GM18909 (cell line): Measurements from ENCODE around the gene NRDC.
"Not testable (repeated sequence)": the region's sequence is repeated elsewhere in the genome, so short reads cannot be mapped to it uniquely, and the experiment has no call there.

Experiments
- ATAC-seq: cut with Tn5 transposase; IDR thresholded peaks from one replicate; pipeline ENCODE4 v1.9.1; 2021; ENCODE audit warnings: mild to moderate bottlenecking; ENCODE audit not compliant: unreplicated experiment, poor library complexity

NRDC gene

GRCh38 chr1:51894748-51895147 is 16.2 kb upstream of the NRDC start:
- ATAC-seq: not testable (repeated sequence)

- ATAC-seq: no peak
Observed at GRCh38 chr1:51878308-51878615, 265 bp downstream of the NRDC start.

GRCh38 chr1:51877434-51878307 is 856 bp downstream of the NRDC start:
- peak; percentile 6 for ATAC-seq

- ATAC-seq: no peak
Observed at GRCh38 chr1:51875836-51876235, 2.7 kb downstream of the NRDC start.

- no peak for ATAC-seq
Observed at GRCh38 chr1:51875291-51875772, 3.2 kb downstream of the NRDC start.

GRCh38 chr1:51873270-51873669 is 5.3 kb downstream of the NRDC start:
- ATAC-seq: not testable (repeated sequence)

- peak; percentile 50 for ATAC-seq
Observed at GRCh38 chr1:51871351-51871975, 7.1 kb downstream of the NRDC start.

GRCh38 chr1:51870603-51871350 is 7.8 kb downstream of the NRDC start:
- no peak for ATAC-seq

GRCh38 chr1:51867479-51868232 is 10.9 kb downstream of the NRDC start:
- ATAC-seq: no peak

GRCh38 chr1:51863384-51863783 is 15.1 kb downstream of the NRDC start:
- ATAC-seq: no peak

- ATAC-seq: no peak
Observed at GRCh38 chr1:51861669-51862068, 16.9 kb downstream of the NRDC start.

- ATAC-seq: no peak
Observed at GRCh38 chr1:51859735-51860134, 18.8 kb downstream of the NRDC start.

GRCh38 chr1:51859333-51859732 is 19.2 kb downstream of the NRDC start:
- ATAC-seq: no peak

GRCh38 chr1:51858892-51859291 is 19.6 kb downstream of the NRDC start:
- no peak for ATAC-seq

GRCh38 chr1:51856745-51857144 is 21.8 kb downstream of the NRDC start:
- no peak for ATAC-seq

- ATAC-seq: no peak
Observed at GRCh38 chr1:51855624-51856023, 22.9 kb downstream of the NRDC start.

- no peak for ATAC-seq
Observed at GRCh38 chr1:51853360-51853759, 25.2 kb downstream of the NRDC start.

- no peak for ATAC-seq
Observed at GRCh38 chr1:51851882-51852396, 26.6 kb downstream of the NRDC start.

- no peak for ATAC-seq
Observed at GRCh38 chr1:51850420-51851223, 27.9 kb downstream of the NRDC start.
